Kidney epithelial cell (primary cell): ENCODE results near the gene MCU. TPM values are rescaled to one million over a fixed set of nuclear protein-coding genes. Genes with fewer than 3 reads are reported as not detected.

Experiments used
- DNase-seq: peaks from one replicate; pipeline ENCODE4 v3.0.0-alpha.2; 2010; ENCODE audit warnings: low read depth
- H3K27me3 ChIP-seq: 2 replicates; pipeline ENCODE4 v1.6.0; 2011; ENCODE audit warnings: low read length; ENCODE audit not compliant: control insufficient read depth, insufficient read depth
- H3K36me3 ChIP-seq: 2 replicates; pipeline ENCODE4 v1.5.1; 2011; ENCODE audit warnings: low read length; ENCODE audit not compliant: control insufficient read depth, insufficient read depth
- H3K4me3 ChIP-seq: 2 replicates; pipeline ENCODE4 v1.5.1; 2011; ENCODE audit warnings: low read depth, mild to moderate bottlenecking, control low read depth, low read length
- CTCF ChIP-seq: IDR thresholded peaks from 2 replicates; pipeline ENCODE4 v1.5.1; 2011; ENCODE audit warnings: mild to moderate bottlenecking, moderate library complexity, low read length, control low read depth, inconsistent platforms; ENCODE audit not compliant: insufficient read depth, poor library complexity, severe bottlenecking
- total RNA-seq: library from RNA; depleted of rRNA; stranded (reverse); fragments of >200 nt; gene quantifications from 2 replicates; pipeline ENCODE4 v1.2.3, GENCODE V29; 2015

The MCU gene
- total RNA-seq, 1 donor from 2014 or later, result 15.4 TPM

GRCh38 chr10:72842164-72842563 lies 150.2 kb downstream of the MCU start:
- TF ChIP-seq CTCF, result no peak
- H3K4me3 ChIP-seq, result no peak overlapping the region
- DNase-seq, result no peak
- no peaks in the 10 kb centered on the region for H3K36me3 ChIP-seq
- H3K27me3 ChIP-seq, result no peaks in the 10 kb centered on the region

- DNase-seq, result peak; percentile 84
- no peaks in the 10 kb centered on the region for H3K36me3 ChIP-seq
- no peak for TF ChIP-seq CTCF
- H3K27me3 ChIP-seq, result no peaks in the 10 kb centered on the region
- H3K4me3 ChIP-seq, result no peak overlapping the region
Observed at GRCh38 chr10:72846238-72846637, 154.3 kb downstream of the MCU start.

GRCh38 chr10:72847681-72848080 lies 155.7 kb downstream of the MCU start:
- no peak for TF ChIP-seq CTCF
- Histone ChIP-seq H3K4me3 (no peak overlapping the region), H3K27me3 (no peaks in the 10 kb centered on the region), H3K36me3 (no peaks in the 10 kb centered on the region)
- no peak for DNase-seq

GRCh38 chr10:72850861-72851260 lies 158.9 kb downstream of the MCU start:
- Histone ChIP-seq H3K36me3 (no peaks in the 10 kb centered on the region), H3K27me3 (no peaks in the 10 kb centered on the region), H3K4me3 (no peak overlapping the region)
- TF ChIP-seq CTCF, result no peak
- no peak for DNase-seq

DNA sequence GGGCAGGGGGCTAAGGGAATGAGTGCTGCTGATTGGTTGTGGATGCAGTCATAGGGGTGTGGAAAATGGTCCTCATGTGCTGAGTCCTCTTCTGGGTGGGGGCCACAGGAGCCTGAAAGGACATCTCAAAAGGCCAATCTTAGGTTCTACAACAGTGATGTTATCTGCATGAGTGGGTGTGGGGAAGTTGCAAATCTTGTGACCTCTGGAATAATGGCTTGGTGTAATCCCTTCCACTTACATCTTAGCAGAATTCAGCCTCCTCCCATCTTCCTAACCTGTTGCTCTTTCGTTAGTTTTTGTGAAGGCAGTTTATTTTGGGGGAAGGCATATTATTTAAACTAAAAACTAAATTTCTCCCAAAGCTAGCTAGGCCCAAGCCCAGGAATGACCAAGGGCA lies 159.6 kb downstream of the MCU start:
- Histone ChIP-seq H3K4me3 (no peak overlapping the region), H3K36me3 (no peaks in the 10 kb centered on the region), H3K27me3 (no peaks in the 10 kb centered on the region)
- no peak for TF ChIP-seq CTCF
- DNase-seq, result no peak

GRCh38 chr10:72852508-72852907 lies 160.6 kb downstream of the MCU start:
- no peaks in the 10 kb centered on the region for H3K27me3 ChIP-seq
- DNase-seq, result no peak
- H3K36me3 ChIP-seq, result no peaks in the 10 kb centered on the region
- H3K4me3 ChIP-seq, result no peak overlapping the region
- TF ChIP-seq CTCF, result no peak
